Vagina (tissue), 2 donors: ENCODE data around the gene OR10J5. TPM values are rescaled to one million over a fixed set of nuclear protein-coding genes. Genes with fewer than 3 reads are reported as not detected.

Source experiments
- DNase-seq, 2 donors: peaks; one replicate each; pipeline ENCODE4 v3.0.0-alpha.2; 2017; ENCODE audit errors: extremely low spot score in 2 of 2
- H3K27ac ChIP-seq: fragments of 200-600 bp; sonication (generic); one replicate; pipeline ENCODE4 v1.5.1; 2019
- H3K27me3 ChIP-seq: fragments of 200-600 bp; sonication (generic); one replicate; pipeline ENCODE4 v1.5.1; 2019
- H3K36me3 ChIP-seq, 2 donors: fragments of 200-600 bp; sonication (generic); one replicate each; pipeline ENCODE4 v1.5.1; 2017 to 2019
- H3K4me1 ChIP-seq: fragments of 200-600 bp; sonication (generic); one replicate; pipeline ENCODE4 v1.5.1; 2019
- H3K4me3 ChIP-seq, 2 donors: fragments of 200-600 bp; sonication (generic); 1 replicate in 1 of 2; 2 replicates in 1 of 2; pipeline ENCODE4 v1.5.1; 2016 to 2019
- H3K9me3 ChIP-seq: fragments of 200-600 bp; sonication (generic); one replicate; pipeline ENCODE4 v1.5.1; 2019
- CTCF ChIP-seq, 3 experiments: fragments of 450-650 bp in 2 of 3; fragments of 200-600 bp in 1 of 3; sonication (generic) in 1 of 3; IDR thresholded peaks; one replicate each; pipeline ENCODE4 v1.5.1; 2017 to 2019; ENCODE audit warnings: antibody characterized with exemption in 3 of 3, mild to moderate bottlenecking in 2 of 3, moderate library complexity in 2 of 3
- POLR2A ChIP-seq, 2 donors: fragments of 450-650 bp; IDR thresholded peaks; one replicate each; pipeline ENCODE4 v1.6.1; 2017; ENCODE audit warnings: antibody characterized with exemption in 2 of 2, mild to moderate bottlenecking in 2 of 2, moderate library complexity in 2 of 2
- POLR2AphosphoS5 ChIP-seq, 2 donors: sonication (generic); formaldehyde crosslinking; IDR thresholded peaks; one replicate each; pipeline ENCODE4 v1.9.0; 2017; ENCODE audit warnings: antibody characterized with exemption in 2 of 2, mild to moderate bottlenecking in 2 of 2, low read depth in 1 of 2; ENCODE audit not compliant: insufficient read depth in 1 of 2
- intact Hi-C: fragments of 100-400 bp; cut with DNase I; formaldehyde crosslinking; loops from one replicate; pipeline ENCODE4 v1.15.1; 2023
- total RNA-seq: library from RNA; depleted of rRNA; stranded (reverse); fragments of >200 nt; gene quantifications from one replicate; pipeline ENCODE4 v1.2.3, GENCODE V29; 2016

Gene OR10J5
- total RNA-seq, 1 donor from 2014 or later = not detected

DNA sequence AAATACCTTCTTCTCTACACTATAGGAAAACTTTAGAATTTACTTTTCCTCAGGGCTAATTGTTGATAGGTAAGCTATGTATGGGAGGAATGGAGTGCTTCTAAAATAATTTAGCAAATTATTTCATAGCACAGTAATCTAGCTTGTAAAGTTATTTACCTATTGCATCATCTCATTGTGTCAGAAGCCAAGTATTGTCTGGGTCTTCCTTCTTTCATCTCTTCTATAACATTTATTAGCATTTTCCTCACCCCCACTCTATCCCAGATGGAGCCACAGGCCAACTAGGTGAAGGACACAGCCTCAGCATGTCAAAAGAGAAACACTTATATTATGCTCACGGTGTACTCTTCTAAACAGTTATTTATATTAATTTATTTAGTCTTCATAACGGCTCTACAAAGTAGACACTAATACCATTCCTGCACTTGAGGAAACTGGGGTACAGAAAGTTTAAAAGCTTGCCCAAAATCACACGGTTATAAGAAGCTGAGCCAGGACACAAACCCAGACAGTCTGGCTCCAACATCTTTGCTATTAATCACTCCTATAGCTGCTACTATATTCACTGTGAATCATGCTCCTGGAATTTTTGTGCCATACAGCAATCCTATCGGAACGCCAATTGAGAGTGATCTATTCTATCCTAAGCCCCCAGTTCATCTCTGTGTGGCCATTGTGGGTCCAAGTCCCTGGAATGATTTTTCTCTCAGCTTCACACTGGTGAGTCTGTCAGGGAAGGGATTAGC, 43.1 kb downstream of the OR10J5 start:
- H3K27me3 ChIP-seq = no peaks in the 10 kb centered on the region
- no peak for DNase-seq
- intact Hi-C loops = no loop called here
- H3K9me3 ChIP-seq = no peaks in the 10 kb centered on the region
- H3K4me3 ChIP-seq = no peak overlapping the region
- no peaks in the 10 kb centered on the region for H3K4me1 ChIP-seq
- no peak overlapping the region for H3K27ac ChIP-seq
- H3K36me3 ChIP-seq = no peaks in the 10 kb centered on the region
- TF ChIP-seq POLR2A (IDR thresholded peaks at IDR 0.05) (no peak), POLR2AphosphoS5 (IDR thresholded peaks at IDR 0.05; ENCODE audit: insufficient read depth in 1 of 2, low read depth in 1 of 2) (no peak), CTCF (IDR thresholded peaks at IDR 0.05) (no peak)

Other genes starting within 250 kb of the OR10J5 start
- 3.2 TPM for gene FCER1A, start 233.7 kb downstream of the OR10J5 start, total RNA-seq
- gene OR10J4, start 103.8 kb downstream of the OR10J5 start, total RNA-seq = not detected
- gene OR10J1, start 96.3 kb downstream of the OR10J5 start, total RNA-seq = not detected
- not detected for gene APCS, start 51.8 kb upstream of the OR10J5 start, total RNA-seq
- not detected for gene CRP, start 178.6 kb upstream of the OR10J5 start, total RNA-seq
- 106 TPM for gene DUSP23, start 245.0 kb upstream of the OR10J5 start, total RNA-seq